Activated CD4-positive, alpha-beta T cell treated with anti-CD3 and anti-CD28 coated beads for 36 hours (primary cell): ENCODE results near the gene CBARP. TPM values are rescaled to one million over a fixed set of nuclear protein-coding genes. Genes with fewer than 3 reads are reported as not detected.
A peak's percentile ranks its signal among the peaks of the same experiment; 100 is the strongest.
"Not testable (repeated sequence)": the region's sequence is repeated elsewhere in the genome, so short reads cannot be mapped to it uniquely, and the experiment has no call there.

Experiments used
- ATAC-seq: fragments of 200-7000 bp; cut with Tn5 transposase; one replicate; pipeline ENCODE4 v1.10.0; 2021; ENCODE audit warnings: mild to moderate bottlenecking, moderate library complexity
- CTCF ChIA-PET: fragments of 350-600 bp; sonication (Branson Sonifier 250); formaldehyde crosslinking; loops from one replicate; lab custom pipeline; 2021; ENCODE audit warnings: antibody characterized with exemption; lab: Charles Lee
- POLR2A ChIA-PET: fragments of 350-600 bp; sonication (Branson Sonifier 250); formaldehyde crosslinking; loops from one replicate; lab custom pipeline; 2021; ENCODE audit warnings: antibody characterized with exemption, inconsistent platforms; lab: Charles Lee
- DNase-seq: peaks from one replicate; pipeline ENCODE4 v3.0.0-alpha.2; 2020
- H3K27ac Mint-ChIP-seq: one replicate; pipeline ENCODE4 v1.8.0; 2021; ENCODE audit warnings: mixed read lengths
- H3K27me3 Mint-ChIP-seq: one replicate; pipeline ENCODE4 v1.8.0; 2021; ENCODE audit warnings: mixed read lengths
- H3K36me3 Mint-ChIP-seq: one replicate; pipeline ENCODE4 v1.8.0; 2021; ENCODE audit warnings: low read depth, mixed read lengths
- H3K4me1 Mint-ChIP-seq: one replicate; pipeline ENCODE4 v1.8.0; 2021; ENCODE audit warnings: mixed read lengths
- H3K4me3 Mint-ChIP-seq: one replicate; pipeline ENCODE4 v1.8.0; 2021; ENCODE audit warnings: mild to moderate bottlenecking, moderate library complexity, mixed read lengths
- H3K9me3 Mint-ChIP-seq: one replicate; pipeline ENCODE4 v1.8.0; 2021; ENCODE audit warnings: low read depth, mixed read lengths
- intact Hi-C, 2 experiments: fragments of 100-400 bp; cut with DNase I in 1 of 2; cut with micrococcal nuclease in 1 of 2; formaldehyde crosslinking; loops; one replicate each; pipeline versions ENCODE4 v1.14.2 to v1.15.1; 2022 to 2024; cut with DNase I, micrococcal nuclease
- total RNA-seq, 2 experiments: library from RNA; stranded (reverse); gene quantifications; one replicate each; pipeline ENCODE4 v1.2.3, GENCODE V29; 2021

Gene CBARP
- total RNA-seq, 2 experiments from 2014 or later: 0.82 to 1.1 TPM

- Mint-ChIP-seq H3K4me1 (peaks cover 23% of the 10 kb centered on the region), H3K36me3 (peaks cover 26% of the 10 kb centered on the region), H3K9me3 (no peaks in the 10 kb centered on the region), H3K27me3 (no peaks in the 10 kb centered on the region), H3K4me3 (peak within 1 kb of the TSS; percentile 93), H3K27ac (peak within 1 kb of the TSS; percentile 77)
- ATAC-seq (peak; percentile 97), DNase-seq (peak; percentile 100)
- POLR2A ChIA-PET: no interaction called here
- intact Hi-C loops: loop anchor here in 1 of 2 experiments (1.0 kb wide), 12 partner anchors 31 to 525 kb away; partner anchors contain the start of genes CIRBP, FAM174C, POLR2E and PTBP1
- CTCF ChIA-PET: no interaction called here
Observed at GRCh38 chr19:1205114-1206099, 32.4 kb downstream of the CBARP start, which contains the start of gene STK11. Gene STK11 (plus strand): TSS chr19:1205778. CDS start chr19:1206914, 1,136 bp downstream.

GRCh38 chr19:1200614-1201013, 37.2 kb downstream of the CBARP start:
- H3K4me3 Mint-ChIP-seq, intact Hi-C loops, H3K27ac Mint-ChIP-seq, ATAC-seq, H3K27me3 Mint-ChIP-seq, H3K36me3 Mint-ChIP-seq, DNase-seq, H3K9me3 Mint-ChIP-seq: not testable (repeated sequence)
- POLR2A ChIA-PET: interaction anchor here (0.6 kb wide), 1 partner anchor 70 kb away, joined by 3 read pairs; no protein-coding TSS in a partner anchor
- CTCF ChIA-PET: interaction anchor here (0.7 to 1.0 kb wide), 2 partner anchors 23 to 44 kb away, joined by 3 read pairs; no protein-coding TSS in a partner anchor
- H3K4me1 Mint-ChIP-seq: peaks cover 13% of the 10 kb centered on the region

GRCh38 chr19:1199531-1199930, 38.3 kb downstream of the CBARP start:
- intact Hi-C loops: loop anchor here in 1 of 2 experiments (10.0 kb wide), 1 partner anchor 275 kb away; the partner anchor contains the start of gene ARID3A
- ATAC-seq: no peak
- H3K36me3 Mint-ChIP-seq: no peaks in the 10 kb centered on the region
- peaks cover 13% of the 10 kb centered on the region for H3K4me1 Mint-ChIP-seq
- ChIA-PET POLR2A (no interaction called here), CTCF (no interaction called here)
- no peak overlapping the region for H3K27ac Mint-ChIP-seq
- no peaks in the 10 kb centered on the region for H3K9me3 Mint-ChIP-seq
- H3K27me3 Mint-ChIP-seq: no peaks in the 10 kb centered on the region
- H3K4me3 Mint-ChIP-seq: no peak overlapping the region
- DNase-seq: no peak

GRCh38 chr19:1189419-1189818, 48.4 kb downstream of the CBARP start:
- H3K36me3 Mint-ChIP-seq: no peaks in the 10 kb centered on the region
- H3K27ac Mint-ChIP-seq: peak overlapping the region; percentile 69
- intact Hi-C loops: no loop called here
- ChIA-PET POLR2A (interaction anchor here (0.6 kb wide), 1 partner anchor 112 kb away, joined by 5 read pairs; no protein-coding TSS in a partner anchor), CTCF (interaction anchor here (1.3 kb wide), 1 partner anchor 76 kb away, joined by 3 read pairs; no protein-coding TSS in a partner anchor)
- peak overlapping the region; percentile 38 for H3K4me3 Mint-ChIP-seq
- peaks cover 34% of the 10 kb centered on the region for H3K4me1 Mint-ChIP-seq
- DNase-seq: peak; percentile 85
- no peaks in the 10 kb centered on the region for H3K27me3 Mint-ChIP-seq
- peak; percentile 84 for ATAC-seq
- no peaks in the 10 kb centered on the region for H3K9me3 Mint-ChIP-seq

- ChIA-PET CTCF (no interaction called here), POLR2A (no interaction called here)
- DNase-seq (no peak), ATAC-seq (no peak)
- peaks cover 6% of the 10 kb centered on the region for H3K27me3 Mint-ChIP-seq
- no peaks in the 10 kb centered on the region for H3K36me3 Mint-ChIP-seq
- intact Hi-C loops: no loop called here
- H3K4me1 Mint-ChIP-seq: peaks cover 11% of the 10 kb centered on the region
- H3K4me3 Mint-ChIP-seq: no peak overlapping the region
- no peak overlapping the region for H3K27ac Mint-ChIP-seq
- no peaks in the 10 kb centered on the region for H3K9me3 Mint-ChIP-seq
Observed at GRCh38 chr19:1183543-1184172, 54.1 kb downstream of the CBARP start.

GRCh38 chr19:1182727-1183126, 55.1 kb downstream of the CBARP start:
- ATAC-seq: no peak
- intact Hi-C loops: no loop called here
- no peak overlapping the region for H3K27ac Mint-ChIP-seq
- peaks cover 6% of the 10 kb centered on the region for H3K27me3 Mint-ChIP-seq
- ChIA-PET POLR2A (no interaction called here), CTCF (no interaction called here)
- DNase-seq: no peak
- H3K36me3 Mint-ChIP-seq: no peaks in the 10 kb centered on the region
- H3K4me1 Mint-ChIP-seq: peaks cover 9% of the 10 kb centered on the region
- no peaks in the 10 kb centered on the region for H3K9me3 Mint-ChIP-seq
- H3K4me3 Mint-ChIP-seq: no peak overlapping the region

GRCh38 chr19:1182068-1182467, 55.7 kb downstream of the CBARP start:
- CTCF ChIA-PET: no interaction called here
- ATAC-seq: no peak
- intact Hi-C loops: no loop called here
- Mint-ChIP-seq H3K9me3 (no peaks in the 10 kb centered on the region), H3K4me1 (peaks cover 9% of the 10 kb centered on the region), H3K4me3 (no peak overlapping the region), H3K27ac (no peak overlapping the region), H3K36me3 (no peaks in the 10 kb centered on the region), H3K27me3 (peaks cover 6% of the 10 kb centered on the region)
- POLR2A ChIA-PET: no interaction called here
- no peak for DNase-seq

GRCh38 chr19:1181606-1182005, 56.2 kb downstream of the CBARP start:
- no peak for ATAC-seq
- intact Hi-C loops: no loop called here
- Mint-ChIP-seq H3K9me3 (no peaks in the 10 kb centered on the region), H3K4me3 (no peak overlapping the region), H3K27ac (peak overlapping the region; percentile 47), H3K27me3 (peaks cover 6% of the 10 kb centered on the region), H3K4me1 (peaks cover 9% of the 10 kb centered on the region), H3K36me3 (no peaks in the 10 kb centered on the region)
- ChIA-PET CTCF (no interaction called here), POLR2A (no interaction called here)
- no peak for DNase-seq

Other genes with a start within 250 kb of the CBARP start
- gene GRIN3B, start 237.6 kb downstream of the CBARP start, total RNA-seq: under 1 TPM in 1 of 2 experiments, not detected in 1; 0.09 TPM
- 100 to 1,000 TPM; 106 to 128 TPM for gene TMEM259, start 216.9 kb downstream of the CBARP start, total RNA-seq
- not detected for gene RNU6-2, start 216.5 kb downstream of the CBARP start, total RNA-seq
- gene CNN2, start 211.4 kb downstream of the CBARP start, total RNA-seq: 100 to 1,000 TPM; 108 to 130 TPM
- gene ABCA7, start 197.9 kb downstream of the CBARP start, total RNA-seq: 10 to 100 TPM; 14.4 to 16.9 TPM
- gene ARHGAP45, start 170.8 kb downstream of the CBARP start, total RNA-seq: 100 to 1,000 TPM; 107 to 137 TPM
- gene POLR2E, start 142.6 kb downstream of the CBARP start, total RNA-seq: 100 to 1,000 TPM; 171 to 229 TPM
- 100 to 1,000 TPM; 192 to 218 TPM for gene GPX4, start 134.0 kb downstream of the CBARP start, total RNA-seq
- gene SBNO2, start 63.7 kb downstream of the CBARP start, total RNA-seq: 100 to 1,000 TPM; 108 to 113 TPM
- gene STK11, start 32.2 kb downstream of the CBARP start, total RNA-seq: 10 to 100 TPM; 49.2 to 61.5 TPM
- 100 to 1,000 TPM; 161 to 180 TPM for gene ATP5F1D, start 3.7 kb upstream of the CBARP start, total RNA-seq
- gene MIDN, start 10.6 kb upstream of the CBARP start, total RNA-seq: 10 to 100 TPM; 46.5 to 47.9 TPM
- gene CIRBP, start 31.3 kb upstream of the CBARP start, total RNA-seq: 100 to 1,000 TPM; 123 to 188 TPM
- gene FAM174C, start 37.5 kb upstream of the CBARP start, total RNA-seq: 10 to 100 TPM; 75.3 to 88.3 TPM
- not detected for gene EFNA2, start 47.9 kb upstream of the CBARP start, total RNA-seq
- 100 to 1,000 TPM in 1 of 2 experiments, 10 to 100 TPM in 1; 93.4 to 113 TPM for gene NDUFS7, start 145.9 kb upstream of the CBARP start, total RNA-seq
- gene GAMT, start 163.5 kb upstream of the CBARP start, total RNA-seq: 10 to 100 TPM; 30.4 to 31.5 TPM
- gene DAZAP1, start 169.6 kb upstream of the CBARP start, total RNA-seq: 100 to 1,000 TPM; 248 to 347 TPM
- gene RPS15, start 200.4 kb upstream of the CBARP start, total RNA-seq: 1,000 to 10,000 TPM; 1,716 to 1,858 TPM
- gene APC2, start 212.1 kb upstream of the CBARP start, total RNA-seq: under 1 TPM; 0.09 to 0.14 TPM
- gene C19orf25, start 241.2 kb upstream of the CBARP start, total RNA-seq: 10 to 100 TPM; 19.9 to 26.9 TPM